ENCODE results near the gene SUGP1.
A peak's percentile ranks its signal among the peaks of the same experiment; 100 is the strongest.
"Not testable (repeated sequence)": the region's sequence is repeated elsewhere in the genome, so short reads cannot be mapped to it uniquely, and the experiment has no call there.

SUGP1 gene, protein sequence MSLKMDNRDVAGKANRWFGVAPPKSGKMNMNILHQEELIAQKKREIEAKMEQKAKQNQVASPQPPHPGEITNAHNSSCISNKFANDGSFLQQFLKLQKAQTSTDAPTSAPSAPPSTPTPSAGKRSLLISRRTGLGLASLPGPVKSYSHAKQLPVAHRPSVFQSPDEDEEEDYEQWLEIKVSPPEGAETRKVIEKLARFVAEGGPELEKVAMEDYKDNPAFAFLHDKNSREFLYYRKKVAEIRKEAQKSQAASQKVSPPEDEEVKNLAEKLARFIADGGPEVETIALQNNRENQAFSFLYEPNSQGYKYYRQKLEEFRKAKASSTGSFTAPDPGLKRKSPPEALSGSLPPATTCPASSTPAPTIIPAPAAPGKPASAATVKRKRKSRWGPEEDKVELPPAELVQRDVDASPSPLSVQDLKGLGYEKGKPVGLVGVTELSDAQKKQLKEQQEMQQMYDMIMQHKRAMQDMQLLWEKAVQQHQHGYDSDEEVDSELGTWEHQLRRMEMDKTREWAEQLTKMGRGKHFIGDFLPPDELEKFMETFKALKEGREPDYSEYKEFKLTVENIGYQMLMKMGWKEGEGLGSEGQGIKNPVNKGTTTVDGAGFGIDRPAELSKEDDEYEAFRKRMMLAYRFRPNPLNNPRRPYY

DNA sequence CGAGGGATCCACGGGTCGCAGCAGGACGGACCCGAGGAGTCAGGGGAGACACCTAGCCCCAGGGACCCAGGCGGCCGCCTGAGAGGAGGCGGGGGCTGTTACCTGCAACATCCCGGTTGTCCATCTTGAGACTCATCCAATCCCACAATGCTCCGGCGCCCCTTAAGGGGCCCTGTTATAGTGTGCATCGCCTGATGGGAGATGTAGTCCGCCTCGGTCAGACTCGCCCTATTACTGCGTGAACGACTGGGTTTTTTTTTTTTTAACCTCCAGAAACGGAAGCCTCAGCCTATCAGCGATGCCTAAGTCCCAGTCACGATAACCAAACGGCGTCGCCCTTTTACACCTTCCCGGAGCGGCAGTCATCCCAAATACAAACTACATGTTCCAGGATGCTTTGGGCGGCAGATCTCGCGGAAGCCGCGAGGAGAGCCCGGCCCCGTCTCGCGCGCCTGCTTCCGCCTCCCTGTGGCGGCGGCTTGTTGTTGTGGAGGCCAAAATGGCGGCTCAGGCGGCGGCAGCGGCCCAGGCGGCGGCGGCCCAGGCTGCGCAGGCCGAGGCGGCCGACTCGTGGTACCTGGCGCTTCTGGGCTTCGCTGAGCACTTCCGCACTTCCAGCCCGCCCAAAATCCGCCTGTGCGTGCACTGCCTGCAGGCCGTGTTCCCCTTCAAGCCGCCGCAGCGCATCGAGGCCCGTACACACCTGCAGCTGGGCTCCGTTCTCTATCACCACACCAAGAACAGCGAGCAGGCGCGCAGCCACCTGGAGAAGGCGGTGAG is at the start of gene SUGP1, which contains the start of gene MAU2:
SUGP1 (minus strand) TSS at position 149 of the 780 bp plus-strand sequence; CDS start at position 136, 13 bp downstream.
MAU2 (plus strand) TSS at position 469 of the 780 bp plus-strand sequence; CDS start at position 500, 31 bp downstream.
- peak; percentile 78 for DNase-seq (ENCODE audit: low read depth, low spot score)

DNA sequence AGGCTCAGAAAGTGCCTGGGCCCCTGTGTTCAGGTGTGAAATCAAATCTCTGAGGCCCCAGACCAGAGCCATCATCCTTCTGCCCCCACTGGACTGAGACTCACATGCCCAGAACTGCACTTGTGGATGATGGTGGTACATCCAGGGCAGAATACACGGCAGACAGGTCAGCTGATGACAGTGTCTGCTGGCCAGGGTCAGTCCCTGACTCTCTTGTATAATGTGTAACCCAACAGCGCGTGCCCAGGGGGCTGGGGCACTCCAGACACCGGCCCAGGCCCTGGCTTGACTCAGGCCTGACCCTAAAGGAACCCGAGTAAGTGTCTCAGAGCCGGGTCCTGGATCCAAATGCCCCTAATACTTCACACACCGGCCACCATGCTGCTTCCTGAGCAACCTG is 47.8 kb upstream of the SUGP1 start:
- no peak for DNase-seq (ENCODE audit: low read depth, low spot score)

DNA sequence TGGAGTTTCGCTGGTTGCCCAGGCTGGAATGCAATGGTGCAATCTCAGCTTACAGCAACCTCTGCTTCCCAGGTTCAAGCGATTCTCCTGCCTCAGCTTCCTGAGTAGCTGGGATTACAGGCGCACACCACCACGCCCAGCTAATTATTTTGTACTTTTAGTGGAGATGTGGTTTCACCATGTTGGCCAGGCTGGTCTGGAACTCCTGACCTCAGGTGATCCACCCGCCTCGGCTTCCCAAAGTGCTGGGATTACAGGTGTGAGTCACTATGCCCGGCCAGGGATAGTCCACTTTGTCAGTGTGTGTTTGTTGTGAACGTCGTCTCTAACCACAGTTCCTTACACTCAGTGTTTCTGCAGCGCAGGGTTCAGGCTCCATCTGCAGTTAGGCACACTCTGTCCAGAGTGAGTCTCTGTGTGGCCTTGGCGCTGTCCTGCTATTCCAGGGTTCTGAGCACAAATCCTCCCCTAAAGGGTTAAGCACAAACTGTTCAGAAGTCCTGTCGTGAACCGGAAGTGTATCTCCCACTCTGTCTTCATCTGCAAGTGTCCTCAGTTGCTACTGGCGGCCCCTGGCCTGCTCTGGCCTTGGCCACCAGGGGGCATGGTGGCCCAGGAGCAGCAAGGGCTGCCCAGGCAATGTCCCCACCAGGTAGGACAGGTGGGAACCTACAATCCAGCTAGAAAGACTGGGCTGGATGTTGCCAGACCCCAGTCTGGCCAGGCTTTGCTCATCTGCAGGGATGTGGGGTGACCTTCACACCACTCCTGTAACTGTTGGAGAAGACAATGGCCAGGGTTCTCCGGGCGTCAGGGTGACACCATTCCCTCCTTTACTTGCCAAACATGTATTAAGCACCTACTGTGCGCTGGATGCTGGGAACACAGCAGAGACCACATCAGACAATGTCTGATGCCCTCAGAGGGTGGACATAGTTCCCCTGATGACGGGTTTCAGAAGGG is 46.4 kb upstream of the SUGP1 start:
- DNase-seq (ENCODE audit: low read depth, low spot score) = peak; percentile 82

DNA sequence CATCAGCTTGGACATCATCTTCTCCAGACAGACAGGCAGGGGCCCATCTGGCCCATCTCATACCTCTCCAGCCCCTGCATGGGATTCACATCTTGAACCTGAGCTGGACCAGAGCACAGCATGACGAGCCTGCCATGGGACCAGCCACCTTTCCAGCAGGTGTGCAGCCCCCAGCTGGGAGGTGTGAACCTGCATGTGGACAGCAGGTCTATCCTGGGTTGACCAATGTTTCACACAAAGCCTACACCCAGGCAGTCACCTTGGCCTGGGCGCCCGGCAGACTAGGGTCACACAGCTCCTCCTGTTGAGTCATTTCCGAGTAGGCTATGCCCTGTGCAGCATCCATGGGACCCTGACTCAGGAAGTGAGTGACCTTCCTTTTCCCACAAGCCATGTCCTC is 41.8 kb upstream of the SUGP1 start:
- DNase-seq (ENCODE audit: low read depth, low spot score) = no peak

DNA sequence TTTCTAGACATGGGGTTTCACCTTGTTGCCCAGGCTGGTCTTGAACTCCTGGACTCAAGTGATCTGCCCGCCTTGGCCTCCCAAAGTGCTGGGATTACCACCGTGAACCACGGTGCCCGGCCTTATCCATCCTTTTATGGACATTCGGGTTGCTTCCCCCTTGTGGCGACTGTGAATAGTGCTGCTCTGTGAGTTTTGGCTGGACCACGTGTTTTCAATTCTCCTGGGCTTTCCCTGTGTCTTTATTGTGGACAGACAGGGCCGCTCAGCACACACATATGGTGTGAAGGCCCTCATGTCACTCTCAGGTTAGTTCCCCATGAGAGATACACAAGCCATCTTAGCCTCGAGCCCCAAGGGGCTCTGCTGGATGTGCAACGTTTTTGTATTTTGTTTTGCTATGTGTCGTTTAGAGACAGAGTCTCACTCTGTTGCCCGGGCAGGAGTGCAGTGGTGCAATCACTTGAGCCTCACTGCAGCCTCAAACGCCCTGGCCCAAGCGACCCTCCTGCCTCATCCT is 40.8 kb upstream of the SUGP1 start:
- peak; percentile 78 for DNase-seq (ENCODE audit: low read depth, low spot score)

DNA sequence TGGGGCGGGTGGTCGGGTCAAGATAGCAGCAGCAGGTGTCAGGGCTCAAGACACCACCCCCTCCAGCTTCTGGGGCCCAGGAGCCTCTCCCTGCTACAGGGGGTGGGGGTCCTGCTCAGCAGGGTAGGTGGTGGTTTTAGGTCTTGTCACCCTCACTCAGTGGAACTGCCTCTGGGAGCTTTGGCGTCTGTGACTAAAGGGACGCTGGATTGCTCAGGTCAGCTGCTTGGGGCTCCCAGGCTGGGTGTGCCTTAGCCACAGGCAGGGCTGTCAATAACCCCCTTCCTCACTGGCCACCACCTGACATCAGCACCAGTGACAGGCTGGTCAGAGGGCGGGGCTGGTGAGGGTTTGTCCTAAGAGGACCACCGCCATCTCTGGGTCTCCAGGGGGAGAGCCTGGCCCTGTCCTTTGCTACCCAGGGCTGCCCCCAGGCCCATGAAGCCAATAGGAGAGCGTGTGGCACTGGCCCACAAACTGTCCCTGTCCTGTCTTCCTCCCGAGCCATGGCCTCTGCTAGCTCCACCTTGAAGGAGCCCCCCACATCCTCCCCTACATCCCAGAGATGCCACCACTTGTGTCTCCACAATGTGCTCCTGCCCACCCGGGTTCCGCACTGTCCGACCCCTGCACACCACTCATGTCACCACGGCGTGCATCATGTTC is 36.7 kb upstream of the SUGP1 start:
- no peak for DNase-seq (ENCODE audit: low read depth, low spot score)

DNA sequence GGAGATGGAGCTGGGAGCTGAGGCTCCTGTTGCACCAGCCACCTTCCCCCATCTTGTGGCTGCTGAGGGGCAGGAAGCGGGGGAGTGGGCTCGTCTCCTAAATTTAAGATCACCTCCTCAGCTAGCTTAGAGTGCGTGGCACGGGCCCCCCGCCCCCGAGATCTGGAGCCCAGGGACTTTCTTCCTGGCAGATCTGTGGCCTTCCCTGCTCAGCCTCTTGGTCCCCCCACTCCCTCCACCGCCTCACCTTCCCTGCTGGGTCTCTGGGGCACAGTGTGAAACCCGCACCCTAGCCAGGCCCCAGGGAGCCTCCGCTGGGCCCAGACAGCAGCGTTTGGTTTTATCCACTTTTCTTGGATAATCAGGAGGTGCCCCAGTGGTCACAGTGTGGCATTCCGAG is 36.2 kb upstream of the SUGP1 start:
- DNase-seq (ENCODE audit: low read depth, low spot score) = no peak

DNA sequence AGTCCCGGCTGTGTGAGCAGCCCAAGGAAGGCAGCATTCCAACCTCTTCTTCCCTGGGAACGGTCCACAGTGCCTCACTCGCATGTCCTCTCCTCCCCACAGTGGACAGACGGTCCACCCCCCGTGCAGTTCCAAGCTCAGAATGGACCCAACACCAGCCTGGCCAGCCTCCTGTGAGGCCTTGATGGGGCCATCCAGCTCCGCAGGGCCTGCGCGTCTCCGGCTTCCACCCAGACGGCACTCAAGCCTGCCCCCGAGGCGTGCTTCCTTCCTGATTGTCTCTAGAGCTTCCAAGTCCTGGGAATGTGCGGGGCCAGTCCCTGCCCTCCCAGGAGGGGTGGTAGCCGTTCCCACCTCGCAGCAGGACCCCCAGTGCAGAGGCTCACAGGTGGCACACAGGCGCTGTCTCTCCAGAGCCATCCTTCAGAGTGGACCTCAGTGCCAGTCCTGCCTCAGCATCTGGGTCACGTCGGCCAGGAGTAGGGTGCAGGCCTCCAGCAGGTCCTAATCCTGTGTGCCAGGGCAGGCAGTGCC is 35.4 kb upstream of the SUGP1 start:
- DNase-seq (ENCODE audit: low read depth, low spot score) = no peak

DNA sequence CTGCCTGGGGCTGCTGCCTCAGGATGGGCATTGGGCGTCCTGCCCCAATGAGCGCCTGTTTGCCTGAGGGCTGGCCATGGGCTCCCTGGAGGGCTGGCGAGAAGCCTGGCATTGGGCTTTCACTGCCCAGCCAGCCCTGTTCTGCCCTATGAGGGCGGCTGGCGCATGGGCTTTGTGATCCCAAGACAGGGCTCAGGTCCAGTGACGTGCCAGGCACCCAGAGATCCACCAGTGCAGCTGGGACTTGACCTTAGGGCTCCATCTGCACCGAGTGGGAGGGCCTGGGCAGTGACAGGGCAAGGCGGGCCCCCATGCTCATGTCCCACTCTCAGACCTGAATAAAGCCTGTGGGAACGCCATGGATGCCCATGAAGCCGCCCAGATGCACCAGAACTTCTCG is 34.6 kb upstream of the SUGP1 start:
- no peak for DNase-seq (ENCODE audit: low read depth, low spot score)

DNA sequence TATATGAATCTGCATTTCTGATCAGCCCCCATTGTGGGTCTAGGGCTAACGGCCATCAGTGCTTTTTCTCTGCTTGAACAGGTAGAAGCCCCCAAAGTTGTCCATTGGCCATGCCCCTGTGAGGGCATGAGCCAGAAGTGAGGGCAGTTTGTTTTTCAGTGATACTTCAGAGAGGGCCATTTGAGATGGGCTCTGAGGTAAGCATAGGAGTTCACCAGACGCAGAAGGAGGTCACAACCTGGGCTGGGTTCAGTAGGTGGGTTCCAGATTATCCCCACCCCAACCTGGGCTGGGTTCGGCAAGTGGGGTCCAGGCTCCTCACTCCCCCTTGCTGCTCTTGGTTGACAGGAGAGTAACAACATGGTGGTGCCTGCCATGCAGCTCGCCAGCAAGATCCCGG is 33.7 kb upstream of the SUGP1 start:
- DNase-seq (ENCODE audit: low read depth, low spot score) = no peak

DNA sequence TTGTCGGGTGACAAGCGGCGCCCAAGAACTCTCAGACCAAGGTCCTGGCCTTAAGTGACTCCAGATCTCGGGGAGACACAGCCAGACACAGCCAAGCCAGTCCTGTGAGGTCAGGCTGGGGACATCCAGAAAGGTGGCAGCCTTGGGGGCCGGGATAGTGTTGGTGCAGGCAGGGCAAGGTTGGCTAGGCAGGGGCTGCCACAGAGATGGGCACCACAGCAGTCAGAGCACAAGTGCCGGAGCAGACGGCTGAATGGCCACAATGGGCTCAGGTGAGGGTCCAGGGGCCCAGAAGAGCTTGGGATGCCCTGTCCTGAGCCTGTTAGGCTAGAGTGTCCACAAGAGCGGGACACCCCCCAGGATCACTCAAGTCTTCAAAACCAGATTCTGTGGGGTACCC is 32.5 kb upstream of the SUGP1 start:
- no peak for DNase-seq (ENCODE audit: low read depth, low spot score)

DNA sequence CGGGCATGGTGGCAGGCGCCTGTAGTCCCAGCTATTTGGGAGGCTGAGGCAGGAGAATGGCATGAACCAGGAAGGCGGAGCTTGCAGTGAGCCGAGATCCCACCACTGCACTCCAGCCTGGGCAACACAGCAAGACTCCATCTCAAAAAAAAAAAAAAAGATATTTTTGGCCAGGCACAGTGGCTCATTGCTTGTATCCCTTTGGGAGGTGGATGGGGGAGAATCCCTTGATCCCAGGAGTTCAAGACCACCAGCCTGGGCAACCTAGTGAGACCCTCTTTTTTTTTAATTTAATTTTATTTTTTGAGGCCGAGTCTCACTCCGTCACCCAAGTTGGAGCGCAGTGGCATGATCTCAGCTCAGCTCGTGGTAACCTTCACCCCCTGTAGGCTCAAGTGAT is 30.4 kb upstream of the SUGP1 start:
- DNase-seq (ENCODE audit: low read depth, low spot score) = not testable (repeated sequence)

DNA sequence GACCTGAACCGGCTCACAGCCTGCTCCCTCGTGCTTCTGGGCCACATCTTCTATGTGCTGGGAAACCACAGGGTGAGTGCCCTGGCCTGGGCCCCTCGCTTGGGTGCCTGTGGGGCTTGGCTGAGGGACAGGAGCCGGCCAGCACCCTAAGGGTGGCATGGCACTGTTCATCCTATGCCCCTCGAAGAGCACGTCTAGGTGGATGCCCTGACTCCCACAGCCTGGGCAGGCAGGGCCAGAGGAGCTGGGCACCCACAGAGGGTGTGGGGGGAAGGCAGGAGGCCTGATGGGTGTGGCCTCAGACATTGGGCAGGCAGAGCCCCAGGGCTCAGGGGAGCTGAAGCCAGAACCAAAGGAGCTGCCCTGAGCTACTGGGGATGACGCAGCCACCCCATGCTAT is 29.1 kb upstream of the SUGP1 start:
- no peak for DNase-seq (ENCODE audit: low read depth, low spot score)

DNA sequence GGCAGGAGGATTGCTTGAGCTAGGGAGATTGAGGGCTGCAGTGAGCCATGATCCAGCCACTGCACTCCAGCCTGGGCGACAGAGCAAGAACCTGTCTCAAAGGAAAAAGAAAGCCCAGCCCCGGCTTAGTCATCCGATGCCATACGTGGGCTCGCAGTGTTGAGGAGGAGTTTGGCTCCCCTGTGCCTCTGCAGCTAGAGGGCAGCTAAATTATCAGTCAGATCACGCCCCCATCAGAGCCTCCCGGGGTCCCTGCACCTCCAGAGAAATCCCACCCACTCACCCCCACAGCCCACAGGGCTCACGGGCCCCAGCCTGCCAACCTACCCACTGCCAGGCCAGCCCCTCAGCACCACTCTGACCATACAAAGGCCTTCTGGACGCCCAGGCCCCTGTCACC is 28.0 kb upstream of the SUGP1 start:
- no peak for DNase-seq (ENCODE audit: low read depth, low spot score)

DNA sequence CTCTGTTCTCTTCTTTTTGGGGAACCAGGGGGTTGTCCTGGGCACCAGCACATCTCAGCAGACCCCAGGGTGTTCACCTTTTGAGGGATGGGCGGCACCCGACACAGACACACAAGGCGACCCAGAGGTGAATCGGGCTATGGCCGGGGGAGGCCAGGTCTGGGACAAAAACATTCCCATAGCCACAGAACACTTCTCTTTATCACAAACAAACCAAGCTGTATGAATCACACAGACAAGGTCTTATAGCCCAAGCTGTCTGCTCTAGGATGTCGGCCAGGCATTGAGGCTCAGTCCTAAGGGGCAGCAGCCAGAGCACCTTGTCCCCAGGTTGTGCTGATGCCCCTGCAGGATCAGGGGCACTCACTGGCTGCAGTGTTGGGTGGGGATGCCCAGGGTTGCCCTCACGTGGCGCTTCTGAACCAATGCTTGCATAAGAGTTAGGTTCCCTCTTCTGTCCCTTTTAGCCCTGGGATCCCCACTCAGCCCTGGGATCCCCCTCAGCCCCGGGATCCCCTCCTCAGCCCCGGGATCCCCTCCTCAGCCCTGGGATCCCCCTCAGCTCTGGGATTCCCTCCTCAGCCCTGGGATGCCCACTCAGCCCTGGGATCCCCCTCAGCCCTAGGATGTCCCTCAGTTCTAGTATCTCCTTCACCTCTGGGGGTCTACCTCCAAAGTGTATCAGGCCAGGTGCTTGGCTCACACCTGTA is 27.2 kb upstream of the SUGP1 start:
- DNase-seq (ENCODE audit: low read depth, low spot score) = no peak

DNA sequence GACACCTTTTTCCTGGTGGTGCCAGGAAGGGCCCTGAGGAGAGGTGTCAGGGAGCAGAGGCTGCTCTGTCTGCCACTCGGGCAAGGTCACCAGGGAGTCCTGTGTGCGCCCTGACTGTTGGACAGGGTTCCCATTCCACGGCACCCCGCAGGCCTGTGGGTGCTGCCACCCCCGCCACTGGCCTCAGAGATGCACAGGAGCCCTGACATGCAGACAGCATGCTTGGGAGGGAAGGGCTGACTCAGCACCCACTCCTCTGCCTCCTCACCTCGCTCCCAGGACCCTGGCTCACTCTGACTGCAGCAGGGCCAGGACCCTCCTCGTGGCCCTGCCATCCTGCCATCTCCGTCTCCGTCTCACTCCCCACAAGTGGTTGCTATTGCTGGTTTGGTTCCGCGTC is 25.7 kb upstream of the SUGP1 start:
- DNase-seq (ENCODE audit: low read depth, low spot score) = no peak

DNA sequence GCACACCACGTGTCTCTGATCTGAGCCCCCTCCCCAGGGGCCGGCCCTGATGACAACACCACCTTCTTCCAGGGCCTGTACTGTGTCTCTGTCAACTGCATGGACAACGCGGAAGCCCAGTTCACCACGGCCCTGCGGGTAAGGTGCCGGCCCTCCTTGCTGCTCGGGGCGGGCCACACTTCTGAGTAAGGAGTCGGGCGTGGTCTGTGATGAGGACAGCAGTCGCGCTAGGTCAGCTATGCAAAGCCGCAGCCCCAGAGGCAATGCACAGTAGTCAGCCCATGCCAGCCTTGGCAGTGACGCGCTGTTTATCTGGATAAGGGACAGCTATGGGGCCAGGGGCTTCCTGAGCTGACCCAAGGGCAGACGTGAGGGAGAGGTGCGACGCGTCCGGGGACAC is 24.9 kb upstream of the SUGP1 start:
- DNase-seq (ENCODE audit: low read depth, low spot score) = no peak

DNA sequence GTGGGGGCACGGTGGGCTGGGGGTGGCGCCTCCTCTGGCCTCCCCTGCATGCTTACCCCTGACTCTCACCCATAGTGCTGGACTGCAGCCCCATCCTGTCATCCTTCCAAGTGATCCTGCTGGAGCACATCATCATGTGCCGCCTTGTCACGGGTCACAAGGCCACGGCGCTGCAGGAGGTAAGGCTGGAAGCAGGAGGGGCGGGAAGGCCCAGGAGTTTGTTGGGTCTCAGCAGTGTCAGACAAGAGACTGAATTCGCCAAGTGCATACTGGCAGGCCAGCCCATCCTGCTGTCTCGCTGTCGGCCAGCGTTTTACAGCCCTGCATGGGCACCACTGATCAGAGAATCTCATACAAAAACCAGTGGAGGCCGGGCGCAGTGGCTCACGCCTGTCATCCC is 23.5 kb upstream of the SUGP1 start:
- DNase-seq (ENCODE audit: low read depth, low spot score) = no peak

DNA sequence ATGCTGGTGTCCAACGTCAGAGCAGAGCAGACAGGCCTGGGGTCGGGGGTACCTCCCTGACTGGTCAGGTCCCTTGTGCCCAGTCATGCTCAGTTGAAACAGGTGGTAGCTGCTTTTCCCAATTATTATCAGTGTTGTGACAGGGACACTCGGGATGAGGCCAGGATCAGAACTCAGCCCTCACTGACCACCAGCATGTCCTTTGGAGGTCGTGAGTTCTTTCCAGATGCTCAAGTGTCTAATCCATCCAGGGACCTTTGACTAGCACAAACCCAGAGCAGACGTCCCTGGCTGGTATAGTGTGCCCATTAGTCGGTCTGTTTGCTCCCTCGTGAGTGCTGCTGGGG is 22.7 kb upstream of the SUGP1 start:
- DNase-seq (ENCODE audit: low read depth, low spot score) = no peak
